Neuronal stem cell (in vitro differentiated cells): ENCODE results near the gene RPL9.
"Not testable (repeated sequence)": the region's sequence is repeated elsewhere in the genome, so short reads cannot be mapped to it uniquely, and the experiment has no call there.

Source experiments
- DNase-seq: peaks from one replicate; pipeline ENCODE4 v3.0.0-alpha.2; 2013; ENCODE audit warnings: low spot score
- H2AFZ ChIP-seq: one replicate; pipeline ENCODE4 v1.6.1; 2013; ENCODE audit warnings: mild to moderate bottlenecking, low read length, inconsistent platforms
- H2AK5ac ChIP-seq: 2 replicates; pipeline ENCODE4 v1.6.1; 2013; ENCODE audit warnings: low read depth, mild to moderate bottlenecking, inconsistent platforms, low read length, moderate library complexity, mixed read lengths
- H2BK120ac ChIP-seq: 2 replicates; pipeline ENCODE4 v1.6.1; 2013; ENCODE audit warnings: low read depth, mild to moderate bottlenecking, inconsistent platforms, low read length, moderate library complexity, mixed read lengths
- H2BK12ac ChIP-seq: one replicate; pipeline ENCODE4 v1.6.1; 2013; ENCODE audit warnings: low read length, inconsistent platforms
- H2BK15ac ChIP-seq: 2 replicates; pipeline ENCODE4 v1.6.1; 2013; ENCODE audit warnings: mild to moderate bottlenecking, low read length, inconsistent platforms, mixed read lengths
- H2BK5ac ChIP-seq: one replicate; pipeline ENCODE4 v1.6.1; 2013; ENCODE audit warnings: inconsistent platforms, mild to moderate bottlenecking, low read length, moderate library complexity
- H3K14ac ChIP-seq: one replicate; pipeline ENCODE4 v1.6.1; 2013; ENCODE audit warnings: low read length, inconsistent platforms
- H3K18ac ChIP-seq: 2 replicates; pipeline ENCODE4 v1.6.1; 2013; ENCODE audit warnings: low read length, inconsistent platforms
- H3K23ac ChIP-seq: 2 replicates; pipeline ENCODE4 v1.6.1; 2013; ENCODE audit warnings: low read depth, mild to moderate bottlenecking, mixed read lengths, low read length, inconsistent platforms; ENCODE audit not compliant: poor library complexity
- H3K27ac ChIP-seq: replicated peaks from 3 replicates; pipeline ENCODE4 v1.5.1; 2013; ENCODE audit warnings: low read length, inconsistent platforms
- H3K27me3 ChIP-seq, 3 experiments: 2 replicates each; pipeline ENCODE4 v1.6.1; 2013; ENCODE audit warnings: low read length in 3 of 3, mild to moderate bottlenecking in 2 of 3, inconsistent platforms in 1 of 3, low read depth in 1 of 3, mixed read lengths in 1 of 3, moderate library complexity in 1 of 3; ENCODE audit not compliant: control insufficient read depth in 3 of 3, insufficient read depth in 3 of 3
- H3K36me3 ChIP-seq, 2 donors: replicated peaks in 1 of 2; 2 replicates each; pipeline ENCODE4 v1.6.1; 2013; ENCODE audit warnings: low read length in 2 of 2; ENCODE audit not compliant: control insufficient read depth in 2 of 2, insufficient read depth in 2 of 2
- H3K4ac ChIP-seq: 2 replicates; pipeline ENCODE4 v1.6.1; 2013; ENCODE audit warnings: inconsistent platforms, mild to moderate bottlenecking, low read length, moderate library complexity
- H3K4me1 ChIP-seq, 2 donors: 1 replicate in 1 of 2; 2 replicates in 1 of 2; pipeline ENCODE4 v1.6.1; 2013; ENCODE audit warnings: low read length in 2 of 2, low read depth in 1 of 2; ENCODE audit not compliant: control insufficient read depth in 2 of 2, insufficient read depth in 1 of 2
- H3K4me2 ChIP-seq: one replicate; pipeline ENCODE4 v1.6.1; 2013; ENCODE audit warnings: mild to moderate bottlenecking, low read length, inconsistent platforms; ENCODE audit not compliant: insufficient read depth, poor library complexity, severe bottlenecking
- H3K4me3 ChIP-seq, 2 donors: 2 replicates each; pipeline ENCODE4 v1.5.1; 2013; ENCODE audit warnings: low read length in 2 of 2, mild to moderate bottlenecking in 2 of 2, inconsistent platforms in 1 of 2, moderate library complexity in 1 of 2
- H3K79me1 ChIP-seq: one replicate; pipeline ENCODE4 v1.6.1; 2013; ENCODE audit warnings: low read depth, mild to moderate bottlenecking, inconsistent platforms, low read length, moderate library complexity
- H3K9ac ChIP-seq: one replicate; pipeline ENCODE4 v1.6.1; 2013; ENCODE audit warnings: mild to moderate bottlenecking, low read depth, low read length, inconsistent platforms; ENCODE audit not compliant: poor library complexity
- H3K9me3 ChIP-seq, 2 donors: replicated peaks in 1 of 2; 2 replicates each; pipeline versions ENCODE3 to v1.6.1; 2013; ENCODE audit warnings: low read length in 2 of 2, mild to moderate bottlenecking in 2 of 2, inconsistent platforms in 1 of 2, low read depth in 1 of 2, mixed read lengths in 1 of 2, moderate library complexity in 1 of 2; ENCODE audit not compliant: control insufficient read depth in 2 of 2, insufficient read depth in 1 of 2
- H4K8ac ChIP-seq: one replicate; pipeline ENCODE4 v1.6.1; 2013; ENCODE audit warnings: low read depth, mild to moderate bottlenecking, inconsistent platforms, low read length, moderate library complexity
- H4K91ac ChIP-seq: one replicate; pipeline ENCODE4 v1.6.1; 2013; ENCODE audit warnings: low read length, low read depth, mild to moderate bottlenecking, inconsistent platforms; ENCODE audit not compliant: poor library complexity
- WGBS, 2 donors: extraction: QIAGEN DNeasy Blood & Tissue Kit; methylation state at CpG; one replicate each; pipeline ENCODE4 v1.1.7; 2013; ENCODE audit warnings: missing lambda C conversion rate in 2 of 2, mixed read lengths in 1 of 2; ENCODE audit not compliant: insufficient read length in 2 of 2, insufficient replicate concordance in 1 of 2; ENCODE audit errors: extremely low coverage in 2 of 2; 5-methylcytosine and 5-hydroxymethylcytosine counted together

Gene RPL9

DNA sequence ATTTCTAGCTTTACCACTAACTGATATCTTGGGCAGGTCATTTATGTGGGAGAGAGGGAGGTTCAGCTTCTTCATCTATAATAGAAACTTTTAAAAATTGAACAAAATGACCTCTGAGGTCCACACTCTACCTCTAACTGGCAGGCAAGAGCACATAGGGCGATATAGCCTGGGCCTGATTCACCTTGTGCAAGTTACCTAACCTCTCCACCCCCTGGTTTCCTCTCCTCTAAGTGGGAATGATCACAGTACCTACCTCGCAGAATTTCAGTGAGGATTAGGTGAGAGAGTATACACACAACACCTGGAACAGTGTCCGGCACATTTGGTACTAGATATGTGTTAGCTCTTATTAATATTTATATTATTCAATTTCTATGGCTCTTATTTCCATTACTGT lies 36.5 kb downstream of the RPL9 start:
- Histone ChIP-seq H3K79me1 (no peaks in the 10 kb centered on the region), H2BK15ac (no peak overlapping the region), H3K14ac (no peak overlapping the region), H3K4ac (no peak overlapping the region), H3K9ac (no peak overlapping the region), H3K4me1 (no peaks in the 10 kb centered on the region), H3K4me3 (no peak overlapping the region), H3K27ac (no peak overlapping the region), H2BK12ac (no peak overlapping the region), H2BK5ac (no peak overlapping the region), H3K23ac (no peak overlapping the region), H4K8ac (no peak overlapping the region), H3K27me3 (no peaks in the 10 kb centered on the region), H2AK5ac (no peak overlapping the region), H3K36me3 (no peaks in the 10 kb centered on the region), H3K9me3 (no peaks in the 10 kb centered on the region), H4K91ac (no peak overlapping the region), H2BK120ac (no peak overlapping the region), H3K4me2 (no peak overlapping the region), H2AFZ (no peak overlapping the region), H3K18ac (no peak overlapping the region)
- WGBS, 2 donors, result no CpG with 5 or more reads among the region's 3 CpGs
- no peak for DNase-seq

- H3K9me3 ChIP-seq, result no peaks in the 10 kb centered on the region
- H2AK5ac ChIP-seq, result no peak overlapping the region
- H2BK15ac ChIP-seq, result no peak overlapping the region
- no peak overlapping the region for H3K14ac ChIP-seq
- no peak overlapping the region for H2BK12ac ChIP-seq
- no peak overlapping the region for H3K4me3 ChIP-seq
- H2BK120ac ChIP-seq, result no peak overlapping the region
- H2BK5ac ChIP-seq, result no peak overlapping the region
- H3K79me1 ChIP-seq, result no peaks in the 10 kb centered on the region
- H3K9ac ChIP-seq, result no peak overlapping the region
- no peak overlapping the region for H3K27ac ChIP-seq
- no peak overlapping the region for H4K8ac ChIP-seq
- no CpG with 5 or more reads among the region's 2 CpGs for WGBS, 2 donors
- H2AFZ ChIP-seq, result no peak overlapping the region
- H3K4ac ChIP-seq, result no peak overlapping the region
- no peak overlapping the region for H4K91ac ChIP-seq
- no peaks in the 10 kb centered on the region for H3K4me1 ChIP-seq
- no peak overlapping the region for H3K18ac ChIP-seq
- no peak overlapping the region for H3K4me2 ChIP-seq
- H3K27me3 ChIP-seq, result no peaks in the 10 kb centered on the region
- no peak for DNase-seq
- H3K23ac ChIP-seq, result no peak overlapping the region
- H3K36me3 ChIP-seq, result no peaks in the 10 kb centered on the region
Observed at GRCh38 chr4:39415678-39416283, 42.9 kb downstream of the RPL9 start.

DNA sequence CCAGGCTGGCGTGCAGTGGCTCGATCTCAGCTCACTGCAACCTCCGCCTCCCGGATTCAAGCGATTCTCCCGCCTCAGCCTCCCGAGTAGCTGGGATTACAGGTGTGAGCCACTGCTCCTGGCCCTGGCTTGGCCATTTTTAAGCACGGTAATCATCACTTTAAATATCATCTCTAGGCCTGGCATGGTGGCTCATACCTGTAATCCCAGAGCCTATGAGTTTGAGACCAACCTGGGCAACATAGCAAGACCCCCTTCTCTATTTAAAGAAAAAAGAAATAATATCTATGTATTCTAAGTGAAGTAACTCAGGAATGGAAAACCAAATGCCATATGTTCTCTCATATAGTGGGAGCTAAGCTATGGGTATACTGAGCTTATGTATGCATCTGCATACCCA lies 47.2 kb downstream of the RPL9 start:
- not testable (repeated sequence) for H2BK15ac ChIP-seq, H3K79me1 ChIP-seq, H3K9me3 ChIP-seq, H3K27me3 ChIP-seq, H3K4me3 ChIP-seq, H2BK12ac ChIP-seq, H3K9ac ChIP-seq, H3K4me1 ChIP-seq, H2BK120ac ChIP-seq, H2AK5ac ChIP-seq, DNase-seq, H3K14ac ChIP-seq, H2BK5ac ChIP-seq, H3K27ac ChIP-seq, H3K4ac ChIP-seq, H3K4me2 ChIP-seq, H3K18ac ChIP-seq, H4K8ac ChIP-seq, H2AFZ ChIP-seq, H3K23ac ChIP-seq, H3K36me3 ChIP-seq, H4K91ac ChIP-seq
- WGBS, 2 donors, result no CpG with 5 or more reads among the region's 8 CpGs

DNA sequence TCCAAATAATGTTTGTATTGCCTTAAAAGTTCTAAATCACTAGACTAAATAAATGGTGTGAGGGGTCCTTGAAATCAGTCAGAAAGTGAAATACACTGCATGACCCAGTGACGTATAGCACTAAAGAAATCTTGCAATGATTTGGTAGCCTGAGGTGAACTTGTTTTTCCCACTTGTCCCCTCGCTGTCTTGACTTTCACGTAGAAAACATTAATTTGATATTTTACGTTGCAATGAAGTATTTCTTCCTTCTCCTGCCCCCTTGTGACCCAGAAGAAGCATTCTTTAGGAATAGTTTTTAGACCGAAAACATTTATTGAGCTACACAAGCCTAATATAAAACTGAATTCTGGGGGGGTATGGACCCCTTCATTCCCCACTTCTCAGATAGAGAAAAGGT lies 48.3 kb downstream of the RPL9 start:
- no peak overlapping the region for H3K14ac ChIP-seq
- no peak overlapping the region for H3K27ac ChIP-seq
- no peak overlapping the region for H3K4me2 ChIP-seq
- no peak overlapping the region for H4K8ac ChIP-seq
- no peak overlapping the region for H3K4me3 ChIP-seq
- H2AFZ ChIP-seq, result no peak overlapping the region
- H3K23ac ChIP-seq, result no peak overlapping the region
- no peak overlapping the region for H3K4ac ChIP-seq
- no peaks in the 10 kb centered on the region for H3K4me1 ChIP-seq
- no peak for DNase-seq
- H2BK12ac ChIP-seq, result no peak overlapping the region
- H2BK15ac ChIP-seq, result no peak overlapping the region
- no peak overlapping the region for H2BK5ac ChIP-seq
- no peak overlapping the region for H2AK5ac ChIP-seq
- no peak overlapping the region for H3K18ac ChIP-seq
- H3K9me3 ChIP-seq, result no peaks in the 10 kb centered on the region
- no peak overlapping the region for H4K91ac ChIP-seq
- no peaks in the 10 kb centered on the region for H3K27me3 ChIP-seq
- WGBS, 2 donors, result no CpG with 5 or more reads among the region's 5 CpGs
- H2BK120ac ChIP-seq, result no peak overlapping the region
- no peaks in the 10 kb centered on the region for H3K36me3 ChIP-seq
- H3K79me1 ChIP-seq, result no peaks in the 10 kb centered on the region
- H3K9ac ChIP-seq, result no peak overlapping the region
